Epithelial cell of esophagus (primary cell): ENCODE results near the gene SPINT3.

ENCODE experiments used
- DNase-seq: peaks from one replicate; pipeline ENCODE4 v3.0.0; 2010; ENCODE audit warnings: low read depth
- H3K4me3 ChIP-seq: 2 replicates; pipeline ENCODE4 v1.5.1; 2011; ENCODE audit warnings: mild to moderate bottlenecking, low read length, control low read depth
- TF ChIP-seq, protein P1 (sequence below): IDR thresholded peaks from 2 replicates; pipeline ENCODE4 v1.5.1; 2011; ENCODE audit warnings: low read depth, mild to moderate bottlenecking, low read length, control low read depth, inconsistent platforms; ENCODE audit not compliant: insufficient read depth; ENCODE audit errors: missing control alignments

SPINT3 gene

DNA sequence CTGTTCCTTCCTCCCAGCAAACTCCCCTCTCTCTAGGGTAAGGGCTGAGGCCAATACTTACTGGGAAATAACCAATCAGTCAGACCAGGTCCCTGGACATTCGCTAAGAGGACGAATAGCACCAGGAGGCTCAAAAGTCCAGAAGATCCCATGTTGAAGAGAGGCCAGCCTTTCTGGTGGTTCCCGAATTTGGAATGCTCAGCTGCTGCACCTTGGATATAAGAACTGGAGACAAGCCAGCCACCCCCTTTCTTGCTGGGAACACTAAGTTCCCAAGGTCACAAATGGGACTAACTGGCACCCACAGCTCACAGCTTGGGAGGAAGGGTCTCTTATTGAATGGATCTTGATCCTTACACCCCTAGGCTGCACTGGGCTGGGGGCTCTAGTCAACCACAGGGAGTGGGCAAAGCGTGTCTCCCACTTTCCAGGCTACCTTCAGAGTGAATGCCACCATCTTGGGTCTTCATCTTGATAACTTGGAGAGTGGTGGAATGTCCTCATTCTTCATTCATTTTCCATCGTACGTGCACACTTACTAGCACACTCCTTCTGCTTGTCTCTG is 31.9 kb upstream of the SPINT3 start, which contains the start of gene EPPIN:
Gene EPPIN (minus strand): TSS at position 196 of the 565 bp plus-strand sequence. CDS start 44 bp downstream, at position 152.
- no peak for DNase-seq
- TF ChIP-seq, protein P1, sequence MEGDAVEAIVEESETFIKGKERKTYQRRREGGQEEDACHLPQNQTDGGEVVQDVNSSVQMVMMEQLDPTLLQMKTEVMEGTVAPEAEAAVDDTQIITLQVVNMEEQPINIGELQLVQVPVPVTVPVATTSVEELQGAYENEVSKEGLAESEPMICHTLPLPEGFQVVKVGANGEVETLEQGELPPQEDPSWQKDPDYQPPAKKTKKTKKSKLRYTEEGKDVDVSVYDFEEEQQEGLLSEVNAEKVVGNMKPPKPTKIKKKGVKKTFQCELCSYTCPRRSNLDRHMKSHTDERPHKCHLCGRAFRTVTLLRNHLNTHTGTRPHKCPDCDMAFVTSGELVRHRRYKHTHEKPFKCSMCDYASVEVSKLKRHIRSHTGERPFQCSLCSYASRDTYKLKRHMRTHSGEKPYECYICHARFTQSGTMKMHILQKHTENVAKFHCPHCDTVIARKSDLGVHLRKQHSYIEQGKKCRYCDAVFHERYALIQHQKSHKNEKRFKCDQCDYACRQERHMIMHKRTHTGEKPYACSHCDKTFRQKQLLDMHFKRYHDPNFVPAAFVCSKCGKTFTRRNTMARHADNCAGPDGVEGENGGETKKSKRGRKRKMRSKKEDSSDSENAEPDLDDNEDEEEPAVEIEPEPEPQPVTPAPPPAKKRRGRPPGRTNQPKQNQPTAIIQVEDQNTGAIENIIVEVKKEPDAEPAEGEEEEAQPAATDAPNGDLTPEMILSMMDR = no peak
- no peak within 1 kb of the TSS for H3K4me3 ChIP-seq

DNA sequence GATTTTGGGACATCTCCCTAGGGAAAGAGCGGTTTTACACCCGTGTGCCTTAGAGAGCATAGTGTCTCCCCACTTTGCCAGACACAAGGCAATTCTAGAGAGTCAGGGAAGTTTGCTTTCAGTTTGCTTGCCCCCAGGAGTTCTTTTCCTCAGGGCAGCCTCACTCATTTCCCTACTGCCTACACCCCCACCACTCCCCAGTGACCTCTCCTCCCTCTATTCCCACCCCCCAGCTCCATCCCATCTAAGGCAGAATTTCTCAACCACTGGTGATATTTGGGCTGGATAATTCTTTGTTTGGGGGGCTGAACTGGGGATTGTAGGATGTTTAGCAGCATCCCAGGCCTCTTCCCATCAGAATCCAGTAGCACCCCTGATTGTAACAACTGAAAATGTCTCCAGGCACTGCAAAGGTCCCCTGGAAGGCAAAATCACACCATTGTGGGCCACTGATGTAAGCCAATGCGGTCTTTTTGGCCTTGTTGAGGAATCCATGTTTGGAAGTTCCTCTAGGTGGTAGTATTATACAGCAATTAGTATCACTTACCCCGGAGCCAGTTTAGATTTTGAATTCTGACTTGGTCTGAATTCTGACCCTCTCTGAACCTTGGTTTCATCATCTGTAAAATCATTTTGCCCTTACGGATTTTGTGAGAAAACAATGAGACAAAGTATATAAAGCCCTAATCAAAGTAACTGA is 30.5 kb upstream of the SPINT3 start:
- DNase-seq = peak; percentile 44
- TF ChIP-seq, protein P1 = peak; percentile 44
- H3K4me3 ChIP-seq = no peak overlapping the region

DNA sequence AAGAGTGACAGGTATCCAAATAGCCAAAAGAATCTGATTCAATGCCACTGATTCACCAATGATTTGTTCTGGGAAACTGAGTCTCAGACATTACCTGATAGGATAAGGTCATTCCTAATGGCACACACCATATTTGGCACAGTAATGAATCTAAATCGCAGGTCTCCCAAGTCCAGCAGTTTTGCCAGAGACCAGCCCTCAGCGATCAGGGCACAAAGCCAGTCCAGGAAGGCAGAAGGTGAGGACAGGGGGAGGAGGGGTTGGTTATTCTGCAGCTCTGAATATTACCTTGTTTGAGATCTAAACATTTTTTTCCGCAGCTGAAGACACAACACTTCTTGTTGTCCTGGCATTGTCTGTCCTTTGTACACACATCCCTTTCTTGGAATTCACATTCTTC is 29.9 kb upstream of the SPINT3 start:
- TF ChIP-seq, protein P1 = no peak
- no peak for DNase-seq

DNA sequence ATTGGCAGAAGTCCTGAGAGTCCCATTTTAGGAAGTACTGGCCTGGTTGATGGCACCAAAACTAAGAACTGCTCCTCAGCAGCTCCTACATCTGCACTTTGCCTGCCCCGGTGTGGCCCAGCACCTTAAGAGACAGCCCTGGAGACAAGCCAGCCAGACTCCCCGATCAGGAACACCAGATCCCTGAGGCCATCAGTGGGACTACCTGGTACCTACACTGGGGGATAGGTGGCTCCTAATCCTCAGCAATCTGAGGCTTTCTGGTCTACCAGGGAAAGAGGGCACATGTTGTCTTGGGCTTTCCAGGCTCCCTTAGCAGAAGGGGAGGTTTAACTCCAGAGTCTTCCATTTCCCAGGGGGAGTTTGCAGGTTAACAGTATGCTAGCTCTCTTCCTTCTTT is 24.0 kb upstream of the SPINT3 start, which contains the start of gene WFDC6:
Gene WFDC6 (minus strand): TSS at position 101 of the 400 bp plus-strand sequence. CDS start 75 bp downstream, at position 26.
- no peak within 1 kb of the TSS for H3K4me3 ChIP-seq
- DNase-seq = no peak
- TF ChIP-seq, protein P1 = no peak

More for the DNA sequence above, 29.9 kb upstream of the SPINT3 start:
- no peak overlapping the region for H3K4me3 ChIP-seq

DNA sequence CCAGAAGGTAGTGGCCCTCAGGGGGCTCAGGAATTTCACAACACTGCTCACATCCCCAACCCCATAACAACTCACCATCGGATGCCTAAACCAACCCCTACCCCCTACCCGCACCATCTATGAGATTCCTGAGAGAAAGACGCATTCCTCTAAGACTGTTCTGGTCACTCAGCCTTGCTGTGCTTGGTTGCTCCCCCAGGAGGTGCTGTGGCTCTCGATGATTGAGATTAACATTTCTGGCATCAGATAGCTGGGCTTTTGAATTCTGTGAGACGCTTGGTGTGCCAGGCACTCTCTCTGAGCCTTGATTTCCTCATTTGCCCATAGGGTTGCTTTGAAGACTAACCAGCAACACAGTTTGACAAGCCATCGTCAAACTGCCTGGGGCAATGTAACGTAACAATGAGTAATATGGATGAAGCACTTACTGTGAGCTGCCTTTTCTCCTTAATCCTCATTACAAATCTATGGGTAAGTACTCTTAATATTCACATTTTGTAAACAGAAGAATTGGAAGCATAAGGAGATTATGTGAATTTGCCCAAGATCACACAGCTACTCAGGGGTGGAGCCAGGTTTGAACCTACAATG is 22.9 kb upstream of the SPINT3 start:
- TF ChIP-seq, protein P1 = peak; percentile 23
- peak; percentile 97 for DNase-seq
- H3K4me3 ChIP-seq = no peak overlapping the region

DNA sequence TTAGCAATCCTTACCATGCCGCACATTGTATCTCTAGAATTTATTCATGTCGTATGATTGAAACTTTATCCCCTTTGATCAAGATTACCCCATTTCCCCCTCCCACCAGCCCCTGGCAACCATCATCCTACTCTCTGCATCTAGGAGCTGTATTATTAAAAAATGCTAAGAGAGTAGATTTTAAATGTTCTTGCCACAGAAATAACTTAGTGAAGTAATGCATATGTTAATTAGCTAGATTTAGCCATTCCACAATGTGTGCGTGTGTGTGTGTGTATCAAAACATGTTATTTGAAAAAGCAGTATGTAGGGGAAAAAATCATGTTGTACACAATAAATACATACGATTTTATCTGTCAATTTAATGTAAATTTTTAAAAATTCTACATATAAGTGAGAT is 11.9 kb upstream of the SPINT3 start:
- TF ChIP-seq, protein P1 = no peak
- no peak overlapping the region for H3K4me3 ChIP-seq
- DNase-seq = no peak
